Endothelial cell of umbilical vein (primary cell): ENCODE results near the gene TBC1D21. TPM values are rescaled to one million over a fixed set of nuclear protein-coding genes. Genes with fewer than 3 reads are reported as not detected.

ENCODE experiments used
- BruUV-seq: library from RNA; stranded (reverse); fragments of 400-500 nt; replicated peaks from 2 replicates; lab custom pipeline; 2021; lab: Mats Ljungman, UMichigan
- CTCF ChIA-PET: fragments of 300-600, 350-600 bp; sonication (Branson Sonifier 250); formaldehyde crosslinking; loops from one replicate; lab custom pipeline; 2021; ENCODE audit warnings: antibody characterized with exemption, inconsistent platforms; lab: Charles Lee
- POLR2A ChIA-PET: fragments of 300-600, 350-600 bp; sonication (Branson Sonifier 250); formaldehyde crosslinking; loops from one replicate; lab custom pipeline; 2021; ENCODE audit warnings: antibody characterized with exemption, inconsistent platforms; lab: Charles Lee
- DNase-seq: peaks from one replicate; pipeline ENCODE4 v3.0.0-alpha.2; 2011; ENCODE audit warnings: low read depth, low spot score
- FAIRE-seq: peaks from 2 replicates; lab custom pipeline; 2011; peaks lifted over from hg19 to GRCh38; lab: Jason Lieb, UNC
- H2AFZ ChIP-seq: 2 replicates; pipeline ENCODE4 v1.6.0; 2012; ENCODE audit warnings: low read depth, low read length, control low read depth, inconsistent platforms
- H3K27ac ChIP-seq: 2 replicates; pipeline ENCODE4 v1.5.1; 2011; ENCODE audit warnings: low read depth, mild to moderate bottlenecking, control low read depth, low read length, moderate library complexity; ENCODE audit not compliant: insufficient read depth
- H3K27me3 ChIP-seq, 2 experiments: 2 replicates each; pipeline versions ENCODE4 v1.6.0 to v1.6.1; 2011; ENCODE audit warnings: low read length in 2 of 2, mixed read lengths in 1 of 2; ENCODE audit not compliant: control insufficient read depth in 2 of 2, insufficient read depth in 2 of 2
- H3K36me3 ChIP-seq, 2 experiments: 2 replicates in 1 of 2; 3 replicates in 1 of 2; pipeline ENCODE4 v1.5.1; 2011; ENCODE audit warnings: low read length in 2 of 2, mild to moderate bottlenecking in 1 of 2, moderate library complexity in 1 of 2; ENCODE audit not compliant: control insufficient read depth in 2 of 2, insufficient read depth in 2 of 2; ENCODE audit errors: extremely low read depth in 1 of 2
- H3K4me1 ChIP-seq: 3 replicates; pipeline ENCODE4 v1.5.1; 2011; ENCODE audit warnings: mild to moderate bottlenecking, low read length; ENCODE audit not compliant: control insufficient read depth, insufficient read depth; ENCODE audit errors: extremely low read depth
- H3K4me2 ChIP-seq: 2 replicates; pipeline ENCODE4 v1.6.1; 2011; ENCODE audit warnings: low read length, control low read depth, mixed read lengths; ENCODE audit not compliant: insufficient read depth
- H3K4me3 ChIP-seq, 3 experiments: fragments of 200-600 bp in 1 of 3; sonication (generic), shearing (Covaris generic) in 1 of 3; replicated peaks in 1 of 3; 2 replicates each; pipeline ENCODE4 v1.5.1; 2011 to 2016; ENCODE audit warnings: control low read depth in 3 of 3, low read length in 3 of 3, mild to moderate bottlenecking in 2 of 3, inconsistent platforms in 1 of 3, low read depth in 1 of 3, moderate library complexity in 1 of 3; ENCODE audit not compliant: insufficient read depth in 1 of 3
- H3K79me2 ChIP-seq: 2 replicates; pipeline ENCODE4 v1.6.0; 2012; ENCODE audit warnings: low read length, inconsistent platforms; ENCODE audit not compliant: control insufficient read depth, insufficient read depth
- H3K9ac ChIP-seq: replicated peaks from 2 replicates; pipeline ENCODE3; 2011; ENCODE audit warnings: low read length, control low read depth; ENCODE audit not compliant: insufficient read depth; ENCODE audit errors: extremely low read depth
- H3K9me1 ChIP-seq: replicated peaks from 3 replicates; pipeline ENCODE4 v1.6.0; 2011; ENCODE audit warnings: mild to moderate bottlenecking, low read length; ENCODE audit not compliant: control insufficient read depth, insufficient read depth; ENCODE audit errors: extremely low read depth
- H3K9me3 ChIP-seq: replicated peaks from 2 replicates; pipeline ENCODE4 v1.5.1; 2012; ENCODE audit warnings: low read length, inconsistent platforms; ENCODE audit not compliant: control insufficient read depth, insufficient read depth
- H4K20me1 ChIP-seq: replicated peaks from 2 replicates; pipeline ENCODE3; 2011; ENCODE audit warnings: mild to moderate bottlenecking, low read length; ENCODE audit not compliant: control insufficient read depth, insufficient read depth; ENCODE audit errors: extremely low read depth
- EZH2 ChIP-seq: IDR thresholded peaks from 2 replicates; pipeline ENCODE4 v1.6.1; 2012; ENCODE audit warnings: borderline replicate concordance, low read depth, mild to moderate bottlenecking, moderate library complexity, low read length, inconsistent platforms; ENCODE audit not compliant: severe bottlenecking
- FOS ChIP-seq: IDR thresholded peaks from 2 replicates; pipeline ENCODE4 v1.6.1; 2011; ENCODE audit warnings: mild to moderate bottlenecking, low read length, moderate library complexity, borderline replicate concordance; ENCODE audit not compliant: insufficient read depth
- GATA2 ChIP-seq: IDR thresholded peaks from 2 replicates; pipeline ENCODE4 v1.7.0; 2011; ENCODE audit warnings: low read depth, mild to moderate bottlenecking, moderate library complexity, mixed read lengths, low read length; ENCODE audit not compliant: insufficient read length, insufficient read depth
- JUN ChIP-seq: IDR thresholded peaks from 2 replicates; pipeline ENCODE4 v1.6.1; 2011; ENCODE audit warnings: borderline replicate concordance, low read depth; ENCODE audit not compliant: insufficient read length, insufficient read depth
- MYC ChIP-seq: IDR thresholded peaks from one replicate; pipeline ENCODE4 v1.6.1; 2011; ENCODE audit warnings: mild to moderate bottlenecking, low read depth, low read length
- POLR2A ChIP-seq: IDR thresholded peaks from 2 replicates; pipeline ENCODE4 v1.6.1; 2012; ENCODE audit warnings: low read depth, mild to moderate bottlenecking, control low read depth, low read length
- POLR2AphosphoS5 ChIP-seq: IDR thresholded peaks from 2 replicates; pipeline ENCODE4 v1.6.1; 2012; ENCODE audit warnings: low read depth, mild to moderate bottlenecking, control low read depth, low read length, moderate library complexity; ENCODE audit not compliant: insufficient read depth
- dilution Hi-C: fragments of 300-500 bp; cut with MboI; formaldehyde crosslinking; loops from one replicate; pipeline ENCODE4 v1.15.0; 2019; ENCODE audit warnings: low sequenced_read_pairs; ENCODE audit not compliant: extremely low pct_ligation_motif_present
- intact Hi-C: fragments of 100-400 bp; cut with micrococcal nuclease; formaldehyde crosslinking; loops from one replicate; pipeline ENCODE4 v1.10.0; 2022
- polyA plus RNA-seq, 4 experiments: library from polyadenylated mRNA; depleted of rRNA in 3 of 4; stranded (reverse) in 3 of 4; unstranded in 1 of 4; fragments of >200 nt; gene quantifications; 2 replicates each; pipeline versions ENCODE4 v1.2.1 to v1.2.3, GENCODE V29; 2011 to 2012; ENCODE audit warnings: missing spikeins in 1 of 4
- total RNA-seq: library from RNA; stranded (reverse); gene quantifications from 2 replicates; pipeline ENCODE4 v1.2.3, GENCODE V29; 2021
- TF ChIP-seq, protein P1 (sequence below): IDR thresholded peaks from 2 replicates; pipeline ENCODE4 v1.6.1; 2011; ENCODE audit not compliant: insufficient read depth, insufficient read length
- TF ChIP-seq, protein P2 (sequence below), 2 donors: IDR thresholded peaks; 1 replicate in 1 of 2; 2 replicates in 1 of 2; pipeline ENCODE4 v1.5.1; 2011; ENCODE audit warnings: low read length in 2 of 2, mild to moderate bottlenecking in 2 of 2, moderate library complexity in 2 of 2, control low read depth in 1 of 2, inconsistent platforms in 1 of 2, low read depth in 1 of 2; ENCODE audit not compliant: insufficient read depth in 1 of 2; ENCODE audit errors: extremely low read depth in 1 of 2

Gene TBC1D21
- total and polyA plus RNA-seq, 2 donors (not counting 3 experiments of a cell fraction or from before 2014, with no cell fraction given) = not detected

GRCh38 chr15:73894133-73894814 is 20.9 kb downstream of the TBC1D21 start:
- H3K4me3 ChIP-seq = no peak overlapping the region
- no peak overlapping the region for H3K27ac ChIP-seq
- POLR2A ChIA-PET = no interaction called here
- H3K4me1 ChIP-seq = no peaks in the 10 kb centered on the region
- intact Hi-C loops (no loop called here), dilution Hi-C loops (no loop called here)
- DNase-seq (no peak), FAIRE-seq (no peak)
- no peaks in the 10 kb centered on the region for H3K9me3 ChIP-seq
- CTCF ChIA-PET = interaction anchor here (1.0 to 5.3 kb wide), 4 partner anchors 12 to 78 kb away, joined by 3 to 35 read pairs (median 8); partner anchors contain the start of genes LOXL1 and TBC1D21
- no peaks in the 10 kb centered on the region for H4K20me1 ChIP-seq
- no peaks in the 10 kb centered on the region for H3K79me2 ChIP-seq
- no TSS peak for BruUV-seq
- no peak overlapping the region for H3K4me2 ChIP-seq
- H2AFZ ChIP-seq = no peak overlapping the region
- H3K9me1 ChIP-seq = no peaks in the 10 kb centered on the region
- no peaks in the 10 kb centered on the region for H3K27me3 ChIP-seq
- no peak overlapping the region for H3K9ac ChIP-seq
- H3K36me3 ChIP-seq = no peaks in the 10 kb centered on the region
- TF ChIP-seq FOS (no peak), EZH2 (no peak), JUN (no peak), POLR2A (no peak), GATA2 (no peak), MYC (no peak), POLR2AphosphoS5 (no peak)
- TF ChIP-seq, protein P1, sequence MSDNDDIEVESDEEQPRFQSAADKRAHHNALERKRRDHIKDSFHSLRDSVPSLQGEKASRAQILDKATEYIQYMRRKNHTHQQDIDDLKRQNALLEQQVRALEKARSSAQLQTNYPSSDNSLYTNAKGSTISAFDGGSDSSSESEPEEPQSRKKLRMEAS = no peak
- TF ChIP-seq, protein P2, sequence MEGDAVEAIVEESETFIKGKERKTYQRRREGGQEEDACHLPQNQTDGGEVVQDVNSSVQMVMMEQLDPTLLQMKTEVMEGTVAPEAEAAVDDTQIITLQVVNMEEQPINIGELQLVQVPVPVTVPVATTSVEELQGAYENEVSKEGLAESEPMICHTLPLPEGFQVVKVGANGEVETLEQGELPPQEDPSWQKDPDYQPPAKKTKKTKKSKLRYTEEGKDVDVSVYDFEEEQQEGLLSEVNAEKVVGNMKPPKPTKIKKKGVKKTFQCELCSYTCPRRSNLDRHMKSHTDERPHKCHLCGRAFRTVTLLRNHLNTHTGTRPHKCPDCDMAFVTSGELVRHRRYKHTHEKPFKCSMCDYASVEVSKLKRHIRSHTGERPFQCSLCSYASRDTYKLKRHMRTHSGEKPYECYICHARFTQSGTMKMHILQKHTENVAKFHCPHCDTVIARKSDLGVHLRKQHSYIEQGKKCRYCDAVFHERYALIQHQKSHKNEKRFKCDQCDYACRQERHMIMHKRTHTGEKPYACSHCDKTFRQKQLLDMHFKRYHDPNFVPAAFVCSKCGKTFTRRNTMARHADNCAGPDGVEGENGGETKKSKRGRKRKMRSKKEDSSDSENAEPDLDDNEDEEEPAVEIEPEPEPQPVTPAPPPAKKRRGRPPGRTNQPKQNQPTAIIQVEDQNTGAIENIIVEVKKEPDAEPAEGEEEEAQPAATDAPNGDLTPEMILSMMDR (IDR thresholded peaks at IDR 0.05; ENCODE audit: extremely low read depth in 1 of 2, insufficient read depth in 1 of 2, low read depth in 1 of 2, low read length in 2 of 2) = no peak
